HEK293 (cell line): ENCODE data around the gene SNAP91.

ENCODE experiments used
- CTCF ChIA-PET: fragments of 350-600 bp; formaldehyde crosslinking; extraction: SDS; loops from one replicate; lab custom pipeline; 2021; ENCODE audit warnings: antibody characterized with exemption; lab: Yijun Ruan, JAX
- POLR2A ChIA-PET: fragments of 300-600 bp; formaldehyde crosslinking; extraction: SDS; loops from one replicate; lab custom pipeline; 2020; ENCODE audit warnings: antibody characterized with exemption, inconsistent platforms; lab: Yijun Ruan, JAX
- H3K27ac ChIP-seq: fragments of 200-500 bp; sonication (Bioruptor generic); 2 replicates; pipeline ENCODE4 v1.5.1; 2014; ENCODE audit warnings: low read depth, low read length, control low read depth, inconsistent platforms; ENCODE audit errors: extremely low read depth
- H3K36me3 ChIP-seq, 2 experiments: fragments of 200-500 bp in 1 of 2; sonication (Bioruptor generic) in 1 of 2; 1 replicate in 1 of 2; 2 replicates in 1 of 2; pipeline ENCODE4 v1.5.1; 2014 to 2017; ENCODE audit warnings: inconsistent platforms in 2 of 2, low read length in 2 of 2; ENCODE audit not compliant: control insufficient read depth in 2 of 2, insufficient read depth in 1 of 2
- H3K4me1 ChIP-seq: fragments of 200-500 bp; sonication (Bioruptor generic); 2 replicates; pipeline ENCODE4 v1.5.1; 2014; ENCODE audit warnings: mild to moderate bottlenecking, low read length, inconsistent platforms; ENCODE audit not compliant: control insufficient read depth, insufficient read depth
- H3K4me3 ChIP-seq: 2 replicates; pipeline ENCODE4 v1.5.1; 2011; ENCODE audit warnings: low read depth, mild to moderate bottlenecking, control low read depth, low read length, moderate library complexity
- H3K9me3 ChIP-seq: fragments of 200-500 bp; sonication (Bioruptor generic); 2 replicates; pipeline ENCODE4 v1.5.1; 2014; ENCODE audit warnings: low read depth, low read length, inconsistent platforms; ENCODE audit not compliant: control insufficient read depth, insufficient read depth
- BCL11A ChIP-seq: fragments of 450-650 bp; formaldehyde crosslinking; IDR thresholded peaks from 2 replicates; pipeline ENCODE4 v1.5.1; 2016; ENCODE audit warnings: low read depth, missing biosample characterization, missing genetic modification characterization
- INSM2 ChIP-seq: fragments of 450-650 bp; formaldehyde crosslinking; IDR thresholded peaks from 2 replicates; pipeline ENCODE4 v1.5.1; 2016; ENCODE audit warnings: missing biosample characterization, missing genetic modification characterization
- MEIS1 ChIP-seq: sonication (generic); formaldehyde crosslinking; IDR thresholded peaks from 2 replicates; pipeline ENCODE4 v1.8.1; 2022; ENCODE audit warnings: missing genetic modification reagents, mild to moderate bottlenecking, borderline replicate concordance
- SP7 ChIP-seq: fragments of 450-650 bp; formaldehyde crosslinking; IDR thresholded peaks from 2 replicates; pipeline ENCODE4 v1.5.1; 2016; ENCODE audit warnings: missing biosample characterization, missing genetic modification characterization
- YY1 ChIP-seq: fragments of 450-650 bp; formaldehyde crosslinking; IDR thresholded peaks from 2 replicates; pipeline ENCODE4 v1.5.1; 2018; ENCODE audit warnings: missing biosample characterization, missing genetic modification characterization
- ZBTB17 ChIP-seq: fragments of 450-650 bp; formaldehyde crosslinking; IDR thresholded peaks from 2 replicates; pipeline ENCODE4 v1.5.1; 2016; ENCODE audit warnings: missing biosample characterization, missing genetic modification characterization
- ZBTB20 ChIP-seq: fragments of 450-650 bp; formaldehyde crosslinking; IDR thresholded peaks from 2 replicates; pipeline ENCODE4 v1.5.1; 2016; ENCODE audit warnings: missing biosample characterization, missing genetic modification characterization
- ZBTB21 ChIP-seq: fragments of 450-650 bp; formaldehyde crosslinking; IDR thresholded peaks from 2 replicates; pipeline ENCODE4 v1.5.1; 2017; ENCODE audit warnings: missing biosample characterization, missing genetic modification characterization
- ZIC2 ChIP-seq: fragments of 450-650 bp; formaldehyde crosslinking; IDR thresholded peaks from 2 replicates; pipeline ENCODE4 v1.5.1; 2016; ENCODE audit warnings: missing biosample characterization, missing genetic modification characterization
- ZNF138 ChIP-seq: fragments of 450-650 bp; formaldehyde crosslinking; IDR thresholded peaks from 2 replicates; pipeline ENCODE4 v1.5.1; 2016; ENCODE audit warnings: missing biosample characterization, missing genetic modification characterization, borderline replicate concordance
- ZNF146 ChIP-seq: fragments of 450-650 bp; formaldehyde crosslinking; IDR thresholded peaks from 2 replicates; pipeline ENCODE4 v1.5.1; 2016; ENCODE audit warnings: missing biosample characterization, missing genetic modification characterization
- ZNF155 ChIP-seq: fragments of 450-650 bp; formaldehyde crosslinking; IDR thresholded peaks from 2 replicates; pipeline ENCODE4 v1.5.1; 2016; ENCODE audit warnings: missing biosample characterization, missing genetic modification characterization
- ZNF16 ChIP-seq: fragments of 450-650 bp; formaldehyde crosslinking; IDR thresholded peaks from 2 replicates; pipeline ENCODE4 v1.5.1; 2016; ENCODE audit warnings: low read depth, missing biosample characterization, missing genetic modification characterization
- ZNF426 ChIP-seq: fragments of 450-650 bp; formaldehyde crosslinking; IDR thresholded peaks from 2 replicates; pipeline ENCODE4 v1.5.1; 2017; ENCODE audit warnings: missing biosample characterization, missing genetic modification characterization, mild to moderate bottlenecking, inconsistent platforms, moderate library complexity
- ZNF473 ChIP-seq: fragments of 450-650 bp; formaldehyde crosslinking; IDR thresholded peaks from 2 replicates; pipeline ENCODE4 v1.5.1; 2017; ENCODE audit warnings: missing biosample characterization, missing genetic modification characterization
- ZNF48 ChIP-seq: fragments of 450-650 bp; formaldehyde crosslinking; IDR thresholded peaks from 2 replicates; pipeline ENCODE4 v1.5.1; 2016; ENCODE audit warnings: missing biosample characterization, missing genetic modification characterization
- ZNF560 ChIP-seq: fragments of 450-650 bp; formaldehyde crosslinking; IDR thresholded peaks from 2 replicates; pipeline ENCODE4 v1.5.1; 2017; ENCODE audit warnings: missing biosample characterization, missing genetic modification characterization, borderline replicate concordance
- ZNF596 ChIP-seq: fragments of 450-650 bp; IDR thresholded peaks from 2 replicates; pipeline ENCODE4 v1.5.0; 2018; ENCODE audit warnings: missing biosample characterization, mild to moderate bottlenecking, missing genetic modification characterization, moderate library complexity
- ZNF654 ChIP-seq: fragments of 450-650 bp; formaldehyde crosslinking; IDR thresholded peaks from 2 replicates; pipeline ENCODE4 v1.5.1; 2016; ENCODE audit warnings: low read depth, missing biosample characterization, missing genetic modification characterization
- ZNF677 ChIP-seq: fragments of 450-650 bp; IDR thresholded peaks from 2 replicates; pipeline ENCODE4 v1.5.0; 2018; ENCODE audit warnings: missing biosample characterization, mild to moderate bottlenecking, missing genetic modification characterization, moderate library complexity
- ZNF701 ChIP-seq: fragments of 450-650 bp; formaldehyde crosslinking; IDR thresholded peaks from 2 replicates; pipeline ENCODE4 v1.5.1; 2016; ENCODE audit warnings: missing biosample characterization, missing genetic modification characterization
- ZNF768 ChIP-seq: fragments of 450-650 bp; formaldehyde crosslinking; IDR thresholded peaks from 2 replicates; pipeline ENCODE4 v1.5.1; 2018; ENCODE audit warnings: missing biosample characterization, mild to moderate bottlenecking, missing genetic modification characterization
- ZNF785 ChIP-seq: fragments of 450-650 bp; formaldehyde crosslinking; IDR thresholded peaks from 2 replicates; pipeline ENCODE4 v1.5.1; 2016; ENCODE audit warnings: missing biosample characterization, missing genetic modification characterization
- ZNF837 ChIP-seq: fragments of 450-650 bp; formaldehyde crosslinking; IDR thresholded peaks from 2 replicates; pipeline ENCODE4 v1.5.1; 2016; ENCODE audit warnings: missing biosample characterization, missing genetic modification characterization
- ZXDB ChIP-seq: fragments of 450-650 bp; formaldehyde crosslinking; IDR thresholded peaks from 2 replicates; pipeline ENCODE4 v1.5.1; 2016; ENCODE audit warnings: missing biosample characterization, missing genetic modification characterization
- TF ChIP-seq, protein P1 (sequence below): fragments of 450-650 bp; formaldehyde crosslinking; IDR thresholded peaks from 2 replicates; pipeline ENCODE4 v1.5.1; 2017; ENCODE audit warnings: missing biosample characterization, missing genetic modification characterization

SNAP91 gene

GRCh38 chr6:83702077-83702476 lies 6.8 kb downstream of the SNAP91 start:
- no peaks in the 10 kb centered on the region for H3K9me3 ChIP-seq
- no peak overlapping the region for H3K4me3 ChIP-seq
- no peak for TF ChIP-seq ZNF473 (tag by site-specific recombination)
- TF ChIP-seq ZXDB (tag by site-specific recombination), result no peak
- no peak for TF ChIP-seq ZNF138 (tag by site-specific recombination)
- TF ChIP-seq, protein P1, sequence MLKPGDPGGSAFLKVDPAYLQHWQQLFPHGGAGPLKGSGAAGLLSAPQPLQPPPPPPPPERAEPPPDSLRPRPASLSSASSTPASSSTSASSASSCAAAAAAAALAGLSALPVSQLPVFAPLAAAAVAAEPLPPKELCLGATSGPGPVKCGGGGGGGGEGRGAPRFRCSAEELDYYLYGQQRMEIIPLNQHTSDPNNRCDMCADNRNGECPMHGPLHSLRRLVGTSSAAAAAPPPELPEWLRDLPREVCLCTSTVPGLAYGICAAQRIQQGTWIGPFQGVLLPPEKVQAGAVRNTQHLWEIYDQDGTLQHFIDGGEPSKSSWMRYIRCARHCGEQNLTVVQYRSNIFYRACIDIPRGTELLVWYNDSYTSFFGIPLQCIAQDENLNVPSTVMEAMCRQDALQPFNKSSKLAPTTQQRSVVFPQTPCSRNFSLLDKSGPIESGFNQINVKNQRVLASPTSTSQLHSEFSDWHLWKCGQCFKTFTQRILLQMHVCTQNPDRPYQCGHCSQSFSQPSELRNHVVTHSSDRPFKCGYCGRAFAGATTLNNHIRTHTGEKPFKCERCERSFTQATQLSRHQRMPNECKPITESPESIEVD (tag by site-specific recombination), result no peak
- no peak for TF ChIP-seq ZNF701 (tag by site-specific recombination)
- TF ChIP-seq ZIC2 (tag by site-specific recombination), result no peak
- TF ChIP-seq YY1 (tag by site-specific recombination), result no peak
- no peak for TF ChIP-seq ZNF560 (tag by site-specific recombination)
- ChIA-PET CTCF (no interaction called here), POLR2A (no interaction called here)
- no peaks in the 10 kb centered on the region; a peak in 1 of 3 replicates for H3K36me3 ChIP-seq
- H3K27ac ChIP-seq, result no peak overlapping the region
- H3K4me1 ChIP-seq, result no peaks in the 10 kb centered on the region

GRCh38 chr6:83696674-83697073 lies 12.2 kb downstream of the SNAP91 start:
- POLR2A ChIA-PET, result no interaction called here
- TF ChIP-seq ZBTB21 (tag by site-specific recombination) (no peak), INSM2 (no peak), ZBTB17 (tag by site-specific recombination) (no peak), ZNF426 (tag by site-specific recombination) (no peak), ZNF785 (tag by site-specific recombination) (no peak), ZNF768 (no peak), ZNF146 (tag by site-specific recombination) (no peak), ZNF677 (tag by site-specific recombination) (no peak), ZNF48 (no peak), ZNF596 (tag by site-specific recombination) (no peak), SP7 (no peak), ZBTB20 (tag by site-specific recombination) (no peak), ZNF155 (tag by site-specific recombination) (no peak), ZNF16 (tag by site-specific recombination) (no peak), MEIS1 (CRISPR knock-in tag) (no peak), ZNF654 (no peak), BCL11A (no peak), ZNF837 (no peak)
- H3K4me1 ChIP-seq, result no peaks in the 10 kb centered on the region
- no peak overlapping the region for H3K27ac ChIP-seq
- CTCF ChIA-PET, result interaction anchor here (0.7 kb wide), 1 partner anchor 1659 kb away, joined by 3 read pairs; no protein-coding TSS in a partner anchor
- H3K4me3 ChIP-seq, result no peak overlapping the region
- no peaks in the 10 kb centered on the region; a peak in 1 of 3 replicates for H3K36me3 ChIP-seq
- H3K9me3 ChIP-seq, result no peaks in the 10 kb centered on the region
